GM19238 (cell line): ENCODE results near the gene ZNHIT6.
"Not testable (repeated sequence)": the region's sequence is repeated elsewhere in the genome, so short reads cannot be mapped to it uniquely, and the experiment has no call there.

Experiments
- DNase-seq: peaks from one replicate; pipeline ENCODE4 v3.0.0; 2011; ENCODE audit warnings: low spot score; ENCODE audit not compliant: insufficient read length

Gene ZNHIT6

DNA sequence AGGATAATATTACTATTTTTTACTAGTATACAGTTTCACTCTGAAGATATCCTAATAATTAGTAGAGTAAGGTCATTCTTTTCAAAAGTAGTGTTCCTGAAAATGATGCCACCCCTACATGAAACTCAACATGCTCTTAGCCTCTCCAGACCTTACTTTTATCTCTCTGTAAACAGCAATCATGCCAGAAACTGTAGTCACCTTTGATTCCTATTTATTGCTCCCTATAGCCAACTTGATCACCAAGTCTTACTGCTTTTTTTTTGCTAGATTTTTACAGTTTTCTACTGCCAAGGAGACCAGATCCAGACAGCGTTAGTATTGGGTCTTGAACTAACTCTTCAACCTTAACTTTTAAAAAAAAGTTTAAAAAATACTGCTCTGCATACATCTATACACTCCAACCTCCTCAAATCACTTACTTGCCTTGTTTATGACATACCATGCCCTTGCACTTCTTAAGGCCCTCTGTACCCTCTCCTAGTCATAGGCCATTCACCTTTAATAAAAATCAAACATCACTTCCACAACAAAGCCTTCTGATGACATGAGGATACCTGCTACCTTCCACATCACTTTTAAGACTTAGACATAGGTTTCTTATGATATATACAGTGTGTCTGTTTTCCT lies 36.1 kb downstream of the ZNHIT6 start:
- no peak for DNase-seq

DNA sequence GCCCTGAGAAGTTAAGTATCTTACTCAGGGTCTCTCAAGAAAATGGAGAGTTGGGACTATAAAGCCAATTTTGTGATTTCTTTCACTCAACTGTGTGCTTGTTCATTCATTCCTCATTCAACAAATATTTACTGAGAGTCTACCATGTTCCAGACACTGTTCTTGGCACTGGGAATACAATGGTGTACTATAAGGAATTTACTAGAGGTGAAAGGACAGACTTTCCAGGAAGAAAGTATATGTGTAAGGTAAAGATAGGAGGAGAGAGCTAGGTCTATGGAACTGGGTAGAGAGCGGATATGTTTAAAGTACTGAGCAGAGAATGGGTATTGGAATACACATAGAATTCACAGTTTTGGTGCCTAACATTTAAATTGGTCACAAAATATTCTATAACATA lies 42.3 kb downstream of the ZNHIT6 start:
- DNase-seq: no peak

DNA sequence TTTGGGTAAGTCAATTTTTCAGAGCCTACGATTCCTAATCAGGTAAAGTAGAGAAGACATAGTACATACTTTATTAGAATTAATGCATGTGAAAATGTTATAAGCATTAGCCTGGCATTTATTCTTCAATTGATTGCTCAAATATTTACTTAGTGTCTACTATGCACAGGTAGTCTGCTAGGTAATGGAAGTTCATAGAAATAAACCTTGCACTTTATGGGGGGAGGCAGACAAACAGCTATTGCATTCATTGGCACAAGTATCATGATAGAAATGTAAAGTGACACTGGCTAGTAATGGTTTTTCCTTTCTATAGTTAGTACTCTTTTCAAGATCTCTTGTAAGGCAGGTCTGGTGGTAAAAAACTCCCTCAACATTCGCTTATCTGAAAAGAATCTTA lies 44.9 kb downstream of the ZNHIT6 start:
- no peak for DNase-seq

DNA sequence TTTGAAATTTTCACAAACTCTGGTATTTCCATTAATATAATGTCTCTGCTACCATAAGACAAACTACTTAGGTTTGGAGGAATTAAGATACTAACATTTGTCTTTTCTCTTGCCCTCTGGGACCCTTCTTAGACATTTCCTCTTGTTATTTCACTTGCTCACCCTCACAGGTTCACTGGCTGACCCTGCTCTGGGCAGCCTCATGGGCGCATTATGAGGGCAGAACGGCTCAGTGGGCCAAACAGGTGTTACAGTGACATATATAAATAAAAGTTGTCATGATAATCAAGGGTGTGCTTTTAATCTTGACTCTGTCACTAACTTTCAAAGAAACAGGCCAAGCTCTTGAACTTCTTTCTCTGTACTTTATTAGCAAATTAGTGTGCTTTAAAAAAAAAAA lies 46.5 kb downstream of the ZNHIT6 start:
- DNase-seq: no peak

DNA sequence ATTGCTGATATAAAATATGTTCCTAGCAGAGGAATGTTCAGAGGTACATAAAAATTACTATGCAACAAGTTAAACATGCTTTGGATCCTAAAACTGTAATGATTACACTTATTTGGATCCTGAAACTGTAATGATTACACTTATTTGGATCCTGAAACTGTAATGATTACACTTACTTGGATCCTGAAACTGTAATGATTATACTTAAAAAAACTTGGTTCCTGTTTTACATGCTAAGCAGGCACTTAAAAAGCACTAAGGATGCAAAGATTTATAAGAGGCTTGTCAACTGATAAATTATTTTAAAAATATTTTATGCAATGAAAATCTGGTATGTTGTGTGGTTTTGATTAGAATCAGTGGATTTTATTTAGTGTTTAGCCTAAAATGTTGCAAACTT lies 47.7 kb downstream of the ZNHIT6 start:
- DNase-seq: no peak

DNA sequence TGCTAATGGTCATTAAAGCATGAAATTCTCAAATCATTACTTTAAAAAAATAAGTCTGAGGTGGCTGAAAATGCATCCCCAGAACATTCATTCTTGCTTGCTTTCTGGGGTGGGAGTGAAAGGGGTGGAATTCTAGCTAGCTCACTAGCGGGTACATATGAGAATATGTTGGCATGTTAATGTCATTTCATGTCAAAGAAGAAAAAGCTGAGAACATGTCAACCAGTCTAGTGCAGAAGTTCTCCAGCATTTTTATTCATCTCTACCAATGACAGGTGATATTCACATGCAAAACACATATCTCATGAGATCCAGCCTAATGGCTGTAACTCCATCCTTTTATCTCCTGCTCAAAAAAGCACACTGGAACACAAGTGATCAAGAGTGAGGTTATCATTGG lies 49.1 kb downstream of the ZNHIT6 start:
- DNase-seq: no peak

DNA sequence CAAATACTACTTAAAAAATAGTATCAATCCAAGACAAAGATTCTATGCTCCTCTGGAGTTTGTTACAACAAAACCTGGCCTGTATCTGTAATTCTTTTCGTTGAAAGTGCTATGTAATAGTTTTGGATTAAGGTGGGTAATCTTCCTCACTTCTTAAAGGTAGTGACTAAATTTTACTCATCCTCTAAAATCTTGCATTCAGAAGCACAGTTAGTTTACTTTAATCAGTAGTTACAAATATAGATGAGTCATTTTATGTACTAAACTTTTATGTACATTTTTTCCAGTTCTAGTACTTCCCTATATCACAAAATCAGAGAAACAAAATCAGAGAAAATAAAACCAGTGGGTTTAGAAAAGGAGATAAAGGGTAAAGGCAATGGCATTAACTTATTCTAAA lies 51.3 kb downstream of the ZNHIT6 start:
- DNase-seq: no peak

DNA sequence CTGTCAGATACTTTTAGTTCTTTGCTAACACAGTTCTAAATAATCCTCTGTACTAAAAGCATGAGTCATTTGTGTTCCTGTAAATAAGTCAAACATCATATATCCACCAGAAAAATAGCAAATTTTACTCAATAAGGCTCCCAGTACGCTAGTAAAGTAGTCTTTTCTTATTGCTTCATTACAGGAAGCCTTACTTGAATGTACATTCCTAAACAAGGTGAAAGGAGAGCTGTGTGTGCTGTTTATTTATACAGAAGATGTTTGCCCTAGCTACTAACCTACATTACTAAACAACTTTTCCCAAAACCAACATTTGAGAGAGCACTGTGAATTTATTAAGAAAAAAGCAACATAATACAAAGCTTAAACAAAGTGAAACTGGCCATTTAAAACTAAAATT lies 52.0 kb downstream of the ZNHIT6 start:
- no peak for DNase-seq

DNA sequence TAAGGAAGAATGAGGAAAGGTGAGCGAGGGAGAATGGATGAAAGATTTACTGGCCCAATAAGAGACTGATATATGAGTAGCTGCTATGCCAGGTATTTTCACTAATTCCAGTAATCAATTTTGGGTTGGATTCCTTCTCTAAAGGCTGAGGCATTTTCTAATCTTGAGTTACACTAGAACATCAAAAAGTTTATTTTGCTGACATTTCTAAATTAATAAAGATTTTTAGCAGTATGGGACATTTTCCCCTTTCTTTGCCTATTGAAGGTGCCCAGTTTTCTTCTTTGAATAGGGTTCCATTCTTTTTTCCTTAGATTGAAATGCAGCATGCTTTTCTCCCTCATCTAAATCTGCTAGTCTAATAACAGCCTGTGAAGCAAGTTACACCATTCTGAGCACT lies 52.9 kb downstream of the ZNHIT6 start:
- no peak for DNase-seq

DNA sequence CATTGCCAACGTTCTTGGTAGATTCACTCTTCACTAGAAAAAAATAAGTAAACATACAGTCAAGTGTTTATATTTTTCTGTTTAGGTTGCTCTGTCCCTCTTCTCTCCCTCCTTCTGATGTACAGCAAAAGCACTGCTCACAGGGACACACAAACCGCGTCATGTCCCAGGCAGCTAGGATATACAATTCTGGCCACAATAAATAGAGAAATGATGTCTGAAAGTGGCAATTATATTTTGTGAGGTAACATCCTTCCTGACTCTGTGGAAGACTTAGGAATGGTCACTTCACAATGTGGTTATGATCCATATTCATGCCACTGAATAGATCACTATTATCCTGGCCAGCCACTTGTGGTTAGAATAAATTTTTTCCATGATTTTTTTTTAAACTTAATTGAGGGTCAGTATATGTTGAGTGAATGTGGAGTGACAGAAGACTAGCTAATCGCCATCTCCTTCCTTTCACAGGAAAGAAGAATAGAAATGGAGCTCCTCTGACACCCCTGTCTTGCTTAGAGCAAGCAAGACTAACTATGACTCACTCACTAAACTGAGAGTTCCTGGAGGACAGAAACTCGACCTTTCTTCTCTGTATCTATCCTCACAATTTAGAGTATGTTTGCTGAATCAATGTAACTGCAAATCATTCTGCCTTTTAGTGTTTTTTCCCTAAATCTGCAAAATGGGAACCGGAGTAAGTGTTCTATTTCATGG lies 54.0 kb downstream of the ZNHIT6 start:
- no peak for DNase-seq

DNA sequence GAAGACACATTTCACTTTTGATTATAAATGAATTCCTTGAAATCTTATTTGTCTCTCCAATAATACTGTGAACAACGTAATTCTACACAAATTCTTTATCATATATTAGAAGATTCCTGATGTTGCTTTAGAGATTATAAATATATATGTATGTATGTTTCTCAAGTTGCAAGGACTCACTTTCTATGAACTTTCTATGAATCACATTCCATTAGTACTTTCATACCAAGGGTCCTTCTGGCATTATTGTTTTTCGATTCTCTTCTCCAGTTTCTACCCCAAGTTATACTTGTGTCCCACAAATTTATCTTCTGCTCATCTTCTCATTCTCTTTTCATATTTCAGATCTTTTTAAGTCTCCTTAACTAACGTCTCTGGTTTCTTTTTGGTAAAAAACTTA lies 55.9 kb downstream of the ZNHIT6 start:
- DNase-seq: no peak

DNA sequence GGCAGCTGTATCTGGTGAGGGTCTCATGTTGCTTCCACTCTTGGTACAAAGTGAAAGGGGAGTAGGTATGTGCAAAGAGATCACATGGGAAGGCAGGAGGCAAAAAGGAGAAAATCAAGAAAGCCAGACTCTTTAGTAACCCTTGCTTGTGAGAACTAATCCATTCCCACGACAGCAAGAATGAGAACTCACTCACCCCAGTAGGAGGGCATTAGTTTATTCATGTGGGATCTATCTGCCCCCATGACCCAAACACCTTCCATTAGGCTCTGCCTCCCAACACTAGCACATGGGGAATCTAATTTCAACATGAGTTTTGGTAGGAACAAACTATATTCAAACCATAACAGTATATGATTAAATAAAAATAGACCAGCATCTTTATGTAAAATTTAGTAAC lies 57.6 kb downstream of the ZNHIT6 start:
- DNase-seq: no peak

DNA sequence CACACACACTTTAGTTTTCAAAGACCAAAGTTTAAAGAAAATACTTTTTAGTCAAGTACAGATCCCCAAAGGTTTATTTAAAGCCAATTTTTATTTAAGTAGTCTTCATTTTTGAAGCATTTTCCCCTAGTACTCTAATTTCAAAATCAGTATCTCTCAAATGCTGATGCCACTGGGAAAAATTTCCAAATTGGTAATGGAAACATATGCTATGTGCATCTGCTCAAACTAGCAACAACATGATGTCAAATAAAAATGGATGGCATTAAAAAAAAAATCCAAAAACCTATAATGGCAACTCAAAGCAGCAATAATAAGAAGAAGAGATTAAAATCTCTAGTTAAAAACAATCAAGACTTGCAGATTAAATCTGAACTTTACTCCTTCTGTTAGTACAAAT lies 58.6 kb downstream of the ZNHIT6 start:
- no peak for DNase-seq

DNA sequence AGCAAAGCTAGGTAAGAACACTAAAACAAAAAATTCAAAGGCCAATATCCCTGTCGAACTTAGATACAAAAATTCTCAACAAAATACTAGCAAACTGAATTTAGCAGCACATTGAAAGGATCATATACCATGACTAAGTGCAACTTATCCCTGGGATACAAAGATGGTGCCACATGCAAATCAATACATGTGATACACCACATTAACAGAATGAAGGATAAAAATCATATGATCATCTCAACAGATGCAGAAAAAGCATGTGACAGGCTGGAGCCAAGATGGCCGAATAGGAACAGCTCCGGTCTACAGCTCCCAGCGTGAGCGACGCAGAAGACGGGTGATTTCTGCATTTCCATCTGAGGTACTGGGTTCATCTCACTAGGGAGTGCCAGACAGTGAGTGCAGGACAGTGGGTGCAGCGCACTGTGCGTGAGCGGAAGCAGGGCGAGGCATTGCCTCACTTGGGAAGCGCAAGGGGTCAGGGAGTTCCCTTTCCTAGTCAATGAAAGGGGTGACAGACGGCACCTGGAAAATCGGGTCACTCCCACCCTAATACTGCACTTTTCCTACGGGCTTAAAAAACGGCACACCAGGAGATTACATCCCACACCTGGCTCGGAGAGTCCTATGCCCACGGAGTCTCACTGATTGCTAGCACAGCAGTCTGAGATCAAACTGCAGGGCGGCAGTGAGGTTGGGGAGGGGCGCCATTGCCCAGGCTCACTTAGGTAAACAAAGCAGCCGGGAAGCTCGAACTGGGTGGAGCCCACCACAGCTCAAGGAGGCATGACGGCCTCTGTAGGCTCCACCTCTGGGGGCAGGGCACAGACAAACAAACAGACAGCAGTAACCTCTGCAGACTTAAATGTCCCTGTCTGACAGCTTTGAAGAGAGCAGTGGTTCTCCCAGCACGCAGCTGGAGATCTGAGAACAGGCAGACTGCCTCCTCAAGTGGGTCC lies 66.4 kb downstream of the ZNHIT6 start:
- DNase-seq: not testable (repeated sequence)

DNA sequence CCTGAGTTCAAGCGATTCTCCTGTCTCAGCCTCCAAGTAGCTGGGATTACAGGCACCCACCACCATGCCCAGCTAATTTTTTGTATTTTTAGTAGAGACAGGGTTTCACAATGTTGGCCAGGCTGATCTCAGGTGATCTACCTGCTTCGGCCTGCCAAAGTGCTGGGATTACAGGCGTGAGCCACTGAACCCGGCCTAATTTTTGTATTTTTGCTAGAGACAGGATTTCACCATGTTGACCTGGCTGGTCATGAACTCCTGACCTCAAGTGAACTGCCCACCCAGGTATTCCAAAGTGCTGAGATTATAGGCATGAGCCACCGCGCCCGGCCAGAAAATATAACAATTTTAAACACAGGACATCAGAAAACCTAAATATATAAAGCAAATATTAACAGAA lies 68.3 kb downstream of the ZNHIT6 start:
- not testable (repeated sequence) for DNase-seq

DNA sequence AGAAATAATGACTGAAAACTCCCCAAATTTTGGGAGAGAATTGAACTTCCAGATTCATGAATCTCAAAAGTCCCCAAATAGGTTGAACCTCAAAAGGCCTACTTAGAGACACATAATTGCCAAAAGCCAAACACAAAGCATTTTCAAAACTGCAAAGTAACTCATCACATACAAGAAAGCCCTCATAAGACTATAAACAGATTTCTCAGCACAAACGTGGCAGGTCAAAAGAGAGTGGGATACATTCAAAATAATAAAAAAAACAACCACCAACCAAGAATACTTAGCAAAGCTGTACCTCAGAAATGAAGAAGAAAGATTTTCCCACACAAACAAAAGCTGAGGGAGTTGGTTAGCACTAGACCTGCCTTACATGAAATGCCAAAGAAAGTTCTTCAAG lies 69.8 kb downstream of the ZNHIT6 start:
- no peak for DNase-seq

DNA sequence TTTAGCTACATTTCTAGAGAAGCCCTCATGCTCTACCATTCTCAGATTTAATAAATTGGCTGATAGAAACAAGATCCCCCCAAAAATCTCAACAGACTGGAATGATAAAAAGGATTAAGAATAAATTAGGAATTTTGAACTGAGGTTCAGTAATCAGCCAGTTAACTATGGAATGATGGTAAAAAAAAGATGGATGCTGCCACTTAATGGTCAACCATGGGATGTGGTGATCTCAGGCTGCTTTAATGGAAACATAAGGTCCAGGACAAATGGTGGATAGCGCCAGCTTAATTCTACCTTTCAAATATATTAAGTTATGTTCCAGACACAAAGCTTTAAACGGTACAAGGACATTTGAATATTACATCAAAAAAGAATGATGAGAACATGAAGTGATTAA lies 77.7 kb downstream of the ZNHIT6 start:
- no peak for DNase-seq

DNA sequence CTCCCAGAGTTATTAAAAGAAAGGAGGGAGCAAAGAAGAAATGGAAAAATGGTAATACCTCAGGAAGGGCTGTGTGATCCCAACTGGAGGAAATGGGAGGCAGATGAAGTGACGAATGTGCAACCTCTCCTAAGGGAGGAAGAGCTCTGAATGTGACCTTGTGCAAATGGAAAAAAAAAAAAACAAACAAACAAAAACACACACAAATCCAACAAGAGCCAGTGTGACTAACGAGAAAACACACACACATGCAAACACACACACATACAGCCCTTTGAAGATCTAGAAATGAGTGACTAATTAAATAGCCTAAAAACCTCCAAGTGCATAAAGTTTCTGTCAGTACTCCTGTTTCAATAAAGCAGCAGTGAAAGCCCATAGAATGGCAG lies 78.7 kb downstream of the ZNHIT6 start:
- DNase-seq: no peak

DNA sequence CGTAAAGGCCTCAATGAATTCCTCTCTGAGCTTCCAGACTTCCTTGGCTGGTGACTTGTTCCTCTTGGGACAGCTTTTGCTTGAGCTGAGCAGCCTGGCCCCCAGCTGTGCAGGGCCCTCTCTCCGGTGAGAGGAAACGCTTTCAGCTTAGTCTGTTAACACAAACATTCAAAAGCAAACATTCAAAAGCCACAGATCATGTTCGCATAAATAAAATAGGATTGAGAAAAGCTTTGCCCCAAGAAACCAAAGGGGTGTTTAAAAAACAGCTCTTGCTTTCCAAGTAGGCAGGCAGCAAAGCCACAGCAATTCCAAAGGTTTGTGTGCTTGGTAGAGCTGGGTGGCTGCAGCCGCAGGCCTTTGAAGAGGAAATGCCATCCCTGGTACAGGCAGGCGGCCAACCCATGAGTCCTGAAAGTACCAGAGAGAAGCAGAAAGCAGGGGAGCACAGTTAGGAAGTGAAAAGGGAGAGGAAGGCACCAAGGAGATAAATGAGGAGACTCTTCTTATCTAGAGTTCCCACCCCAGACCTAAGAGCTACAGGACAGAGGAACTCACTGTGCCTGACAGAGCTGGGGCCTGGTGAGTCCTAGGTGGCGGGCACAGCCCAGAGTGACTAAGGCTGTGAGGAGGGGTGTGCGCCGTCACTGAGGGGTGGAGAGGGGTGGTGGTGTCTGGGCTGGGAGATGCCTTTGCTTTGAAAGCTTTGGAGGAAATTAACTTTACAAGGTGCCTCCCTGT lies 79.3 kb downstream of the ZNHIT6 start:
- no peak for DNase-seq

DNA sequence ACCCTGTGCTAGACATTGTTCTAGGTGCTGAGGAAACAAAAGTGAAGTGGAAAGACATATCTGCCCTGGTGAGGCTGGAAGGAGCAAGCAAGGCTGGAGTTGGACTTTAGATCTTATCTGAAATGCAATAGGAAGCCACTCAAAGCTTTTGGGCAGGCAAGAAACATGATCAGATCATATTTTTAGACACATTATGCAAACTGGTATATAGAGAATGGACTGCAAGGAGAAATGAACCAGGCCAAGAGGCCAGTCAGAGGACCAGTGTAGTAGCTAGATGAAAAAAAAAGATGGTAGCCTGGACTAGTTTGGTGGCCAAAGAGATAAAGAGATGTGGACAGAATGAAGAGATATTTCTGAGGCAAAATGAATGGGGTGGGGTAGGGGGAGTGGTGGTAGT lies 81.4 kb downstream of the ZNHIT6 start:
- DNase-seq: no peak

DNA sequence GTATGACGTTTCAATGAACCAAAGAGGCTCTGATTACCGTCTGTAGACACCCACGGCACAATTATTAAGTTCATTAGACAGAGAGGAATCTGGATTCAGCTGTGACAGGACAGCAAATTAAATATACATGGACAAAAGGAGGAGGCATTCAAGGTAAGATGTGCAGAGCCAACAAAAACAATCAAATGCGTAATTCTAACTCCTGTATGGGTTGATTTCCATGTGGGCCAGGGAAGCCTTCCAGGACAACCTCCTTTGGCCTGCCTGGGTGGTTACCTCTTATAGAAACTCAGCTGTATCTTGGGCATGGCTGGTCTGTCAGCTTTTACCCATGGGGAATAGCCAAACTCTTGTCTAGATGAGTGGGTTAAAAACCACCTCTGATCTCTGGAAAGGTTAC lies 83.9 kb downstream of the ZNHIT6 start:
- DNase-seq: no peak

DNA sequence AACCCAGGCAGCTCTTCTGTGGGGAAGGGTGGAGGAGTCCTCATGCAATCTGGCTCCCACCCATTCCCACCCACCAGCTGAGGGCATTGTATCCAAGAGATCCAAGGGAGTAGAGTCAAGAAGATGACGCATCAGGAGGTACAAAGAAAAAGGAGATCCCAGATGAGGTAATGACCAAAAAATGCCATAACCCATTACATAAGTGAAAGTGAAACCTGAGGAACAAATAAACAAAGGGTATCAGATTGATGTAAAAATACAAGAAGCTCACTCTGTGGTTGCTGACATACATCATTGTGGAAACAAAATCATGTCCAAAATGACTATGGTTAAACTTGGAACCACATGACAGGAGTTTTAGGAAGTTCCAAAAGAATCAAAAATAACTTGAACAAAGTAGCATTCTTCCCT lies 85.2 kb downstream of the ZNHIT6 start:
- no peak for DNase-seq
